PFSK-1 (cell line): ENCODE data around the gene PCP2.

Experiments used
- FOXP2 ChIP-seq: optimal IDR thresholded peaks from 2 replicates; pipeline ENCODE3; 2011; ENCODE audit warnings: borderline replicate concordance, control low read depth, inconsistent platforms; ENCODE audit not compliant: insufficient read depth; ENCODE audit errors: extremely low read length, extremely low read depth
- POLR2AphosphoS5 ChIP-seq: IDR thresholded peaks from 2 replicates; pipeline ENCODE4 v1.6.1; 2012; ENCODE audit warnings: low read depth, mild to moderate bottlenecking, control low read depth, low read length, moderate library complexity
- REST ChIP-seq, 2 experiments: IDR thresholded peaks; 2 replicates each; pipeline versions ENCODE4 v1.6.1 to v1.8.0; 2011 to 2012; ENCODE audit warnings: low read depth in 2 of 2, low read length in 2 of 2, control low read depth in 1 of 2, inconsistent platforms in 1 of 2, mild to moderate bottlenecking in 1 of 2, moderate library complexity in 1 of 2; ENCODE audit not compliant: insufficient read depth in 1 of 2
- SIN3A ChIP-seq: IDR thresholded peaks from 2 replicates; pipeline ENCODE4 v1.6.1; 2012; ENCODE audit warnings: mild to moderate bottlenecking, low read length, moderate library complexity, borderline replicate concordance; ENCODE audit not compliant: insufficient read depth
- TAF1 ChIP-seq: IDR thresholded peaks from 2 replicates; pipeline ENCODE4 v1.6.1; 2012; ENCODE audit warnings: low read length, control low read depth, borderline replicate concordance; ENCODE audit not compliant: insufficient read depth

- TF ChIP-seq REST (IDR thresholded peaks at IDR 0.05; ENCODE audit: insufficient read depth in 1 of 2, low read depth in 2 of 2, low read length in 2 of 2) = no peak
- no peak for TF ChIP-seq TAF1
- no peak for TF ChIP-seq POLR2AphosphoS5
- TF ChIP-seq FOXP2 = no peak
- no peak for TF ChIP-seq SIN3A
Observed at GRCh38 chr19:7663706-7664105, 30.2 kb upstream of the PCP2 start.
